Measurements from ENCODE around the gene LRP1B. TPM values are rescaled to one million over a fixed set of nuclear protein-coding genes. Genes with fewer than 3 reads are reported as not detected.

Gene LRP1B
- total RNA-seq, 4 donors from 2014 or later, result 0.42 to 0.71 (median 0.65) TPM

DNA sequence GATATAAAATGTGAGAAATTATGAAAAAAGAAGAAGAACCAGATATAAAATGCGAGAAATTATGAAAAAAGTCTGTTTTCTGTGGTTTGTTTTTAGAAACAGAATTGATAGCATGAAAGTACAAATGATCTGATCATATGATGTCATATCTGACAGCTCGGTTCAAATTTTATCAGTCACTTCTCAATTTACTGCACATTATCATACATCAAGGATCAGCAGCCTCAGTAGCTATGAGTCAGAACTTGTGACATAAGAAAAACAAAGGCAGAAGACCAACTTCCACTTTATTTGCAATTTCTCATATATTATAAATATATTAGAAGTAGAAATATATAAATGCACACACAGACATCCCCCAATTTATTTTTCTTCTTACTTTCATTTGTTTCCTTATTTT is 634.0 kb downstream of the LRP1B start:
- intact Hi-C loops (cut with DNase I), result no loop called here
- Histone ChIP-seq H3K36me3 (no peaks in the 10 kb centered on the region), H3K4me1 (no peaks in the 10 kb centered on the region), H3K27ac (replicated peaks in 1 of 4) (no peak overlapping the region), H3K4me3 (no peak overlapping the region), H3K9me3 (no peaks in the 10 kb centered on the region), H3K27me3 (no peaks in the 10 kb centered on the region)
- DNase-seq (ENCODE audit: extremely low spot score), result no peak
- TF ChIP-seq POLR2AphosphoS5 (IDR thresholded peaks at IDR 0.05) (no peak), POLR2A (IDR thresholded peaks at IDR 0.05; ENCODE audit: low read depth) (no peak), EP300 (IDR thresholded peaks at IDR 0.05) (no peak)
- TF ChIP-seq, protein P1, sequence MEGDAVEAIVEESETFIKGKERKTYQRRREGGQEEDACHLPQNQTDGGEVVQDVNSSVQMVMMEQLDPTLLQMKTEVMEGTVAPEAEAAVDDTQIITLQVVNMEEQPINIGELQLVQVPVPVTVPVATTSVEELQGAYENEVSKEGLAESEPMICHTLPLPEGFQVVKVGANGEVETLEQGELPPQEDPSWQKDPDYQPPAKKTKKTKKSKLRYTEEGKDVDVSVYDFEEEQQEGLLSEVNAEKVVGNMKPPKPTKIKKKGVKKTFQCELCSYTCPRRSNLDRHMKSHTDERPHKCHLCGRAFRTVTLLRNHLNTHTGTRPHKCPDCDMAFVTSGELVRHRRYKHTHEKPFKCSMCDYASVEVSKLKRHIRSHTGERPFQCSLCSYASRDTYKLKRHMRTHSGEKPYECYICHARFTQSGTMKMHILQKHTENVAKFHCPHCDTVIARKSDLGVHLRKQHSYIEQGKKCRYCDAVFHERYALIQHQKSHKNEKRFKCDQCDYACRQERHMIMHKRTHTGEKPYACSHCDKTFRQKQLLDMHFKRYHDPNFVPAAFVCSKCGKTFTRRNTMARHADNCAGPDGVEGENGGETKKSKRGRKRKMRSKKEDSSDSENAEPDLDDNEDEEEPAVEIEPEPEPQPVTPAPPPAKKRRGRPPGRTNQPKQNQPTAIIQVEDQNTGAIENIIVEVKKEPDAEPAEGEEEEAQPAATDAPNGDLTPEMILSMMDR (IDR thresholded peaks at IDR 0.05), result no peak
- 83% methylated on average over 2 of the region's 2 CpGs for WGBS

DNA sequence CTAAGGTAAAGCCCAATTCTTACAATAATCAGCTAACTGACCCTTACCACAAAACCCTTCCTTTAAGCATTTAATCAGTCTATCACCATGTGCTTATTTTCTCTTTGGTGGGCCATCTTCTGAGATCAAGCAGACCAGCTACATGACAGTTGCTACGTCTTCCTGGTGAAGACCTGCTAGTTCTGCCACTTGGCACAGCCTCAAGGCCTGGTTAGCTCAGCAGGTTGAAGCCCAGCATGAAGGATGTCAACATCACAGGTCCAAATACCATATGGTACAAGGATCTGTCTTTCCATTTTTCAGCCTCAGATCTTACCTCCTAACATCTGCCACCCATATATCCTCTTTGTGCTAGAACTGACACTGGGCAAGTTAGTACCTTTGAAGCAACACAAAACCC is 636.9 kb downstream of the LRP1B start:
- H3K27ac ChIP-seq (replicated peaks in 1 of 4), result no peak overlapping the region
- no peaks in the 10 kb centered on the region for H3K4me1 ChIP-seq
- DNase-seq (ENCODE audit: extremely low spot score), result no peak
- no peaks in the 10 kb centered on the region for H3K36me3 ChIP-seq
- TF ChIP-seq POLR2A (IDR thresholded peaks at IDR 0.05; ENCODE audit: low read depth), result no peak
- no peak for TF ChIP-seq POLR2AphosphoS5 (IDR thresholded peaks at IDR 0.05)
- TF ChIP-seq EP300 (IDR thresholded peaks at IDR 0.05), result no peak
- TF ChIP-seq, protein P1 (IDR thresholded peaks at IDR 0.05), result no peak
- H3K27me3 ChIP-seq, result no peaks in the 10 kb centered on the region
- 82% methylated on average over 1 of the region's 1 CpG for WGBS
- no peaks in the 10 kb centered on the region for H3K9me3 ChIP-seq
- no peak overlapping the region for H3K4me3 ChIP-seq
- intact Hi-C loops (cut with DNase I), result no loop called here

DNA sequence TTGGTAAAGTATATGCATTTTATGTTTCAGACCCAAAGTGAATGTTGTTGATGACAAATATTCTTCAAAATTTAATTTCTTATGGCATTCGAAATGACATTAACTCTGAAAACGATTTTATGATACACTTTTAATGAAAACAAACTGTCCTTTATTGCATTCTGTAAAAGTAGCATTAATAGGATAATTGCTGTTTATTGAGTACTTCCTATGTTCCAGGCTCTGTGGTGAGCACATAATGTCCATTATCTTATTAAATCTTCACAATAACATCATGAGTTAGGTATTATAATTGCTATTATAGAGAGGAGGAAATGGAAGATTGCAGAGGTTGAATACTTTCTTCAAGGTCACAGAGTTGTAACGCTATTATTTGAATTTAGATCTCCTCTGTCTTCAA is 638.0 kb downstream of the LRP1B start:
- H3K36me3 ChIP-seq, result no peaks in the 10 kb centered on the region
- WGBS, result 83% methylated on average over 3 of the region's 3 CpGs

DNA sequence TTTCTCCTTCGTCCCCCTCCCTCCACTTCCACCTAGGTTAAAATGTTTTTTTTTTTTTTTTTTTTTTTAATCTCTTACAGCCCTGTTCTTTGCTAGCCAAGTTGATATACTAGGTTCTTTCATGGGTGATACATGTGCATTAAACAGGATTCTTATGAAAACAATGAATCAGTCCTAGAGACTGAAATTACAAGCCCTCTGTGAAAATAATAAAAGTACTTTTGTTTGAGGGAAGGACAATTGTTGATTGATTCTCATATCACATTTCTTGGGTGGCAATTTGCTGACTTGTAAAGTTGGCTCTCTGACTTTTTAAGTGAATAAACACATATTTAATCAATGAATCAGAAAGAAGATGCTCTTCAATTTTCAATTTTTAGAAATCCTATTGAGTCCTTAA is 639.9 kb downstream of the LRP1B start:
- no peak overlapping the region for H3K27ac ChIP-seq (replicated peaks in 1 of 4)
- 47% methylated on average over 1 of the region's 1 CpG for WGBS
- no peaks in the 10 kb centered on the region for H3K36me3 ChIP-seq
- no peak for DNase-seq (ENCODE audit: extremely low spot score)
- no peaks in the 10 kb centered on the region for H3K9me3 ChIP-seq
- no peak overlapping the region for H3K4me3 ChIP-seq
- no peaks in the 10 kb centered on the region for H3K4me1 ChIP-seq
- intact Hi-C loops (cut with DNase I), result no loop called here
- H3K27me3 ChIP-seq, result no peaks in the 10 kb centered on the region
- TF ChIP-seq, protein P1 (IDR thresholded peaks at IDR 0.05), result no peak
- TF ChIP-seq EP300 (IDR thresholded peaks at IDR 0.05) (no peak), POLR2A (IDR thresholded peaks at IDR 0.05; ENCODE audit: low read depth) (no peak)

More for the DNA sequence above, 638.0 kb downstream of the LRP1B start:
- Histone ChIP-seq H3K27ac (replicated peaks in 1 of 4) (no peak overlapping the region), H3K9me3 (no peaks in the 10 kb centered on the region), H3K27me3 (no peaks in the 10 kb centered on the region), H3K4me1 (no peaks in the 10 kb centered on the region), H3K4me3 (no peak overlapping the region)
- TF ChIP-seq EP300 (IDR thresholded peaks at IDR 0.05) (no peak), POLR2A (IDR thresholded peaks at IDR 0.05; ENCODE audit: low read depth) (no peak), POLR2AphosphoS5 (IDR thresholded peaks at IDR 0.05) (no peak)
- TF ChIP-seq, protein P1 (IDR thresholded peaks at IDR 0.05), result no peak
- DNase-seq (ENCODE audit: extremely low spot score), result no peak
- intact Hi-C loops (cut with DNase I), result no loop called here

DNA sequence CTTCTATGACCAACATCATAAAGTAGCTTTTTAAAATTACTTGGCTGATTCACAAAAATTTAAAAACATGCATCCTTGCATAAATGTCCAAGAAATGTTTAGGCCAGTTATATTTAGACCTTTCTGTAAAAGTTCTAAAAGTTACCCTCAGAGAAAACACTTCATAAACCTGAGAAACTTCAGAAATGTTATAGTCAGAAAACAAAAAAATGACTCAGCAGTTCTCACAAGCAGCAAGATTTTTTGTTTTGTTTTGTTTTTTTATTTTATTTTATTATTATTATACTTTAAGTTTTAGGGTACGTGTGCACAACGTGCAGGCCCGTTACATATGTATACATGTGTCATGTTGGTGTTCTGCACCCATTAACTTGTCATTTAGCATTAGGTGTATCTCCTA is 648.1 kb downstream of the LRP1B start:
- TF ChIP-seq, protein P1 (IDR thresholded peaks at IDR 0.05), result no peak
- TF ChIP-seq EP300 (IDR thresholded peaks at IDR 0.05), result no peak
- intact Hi-C loops (cut with DNase I), result no loop called here
- WGBS, result 98% methylated on average over 3 of the region's 3 CpGs

More for the DNA sequence above, 648.1 kb downstream of the LRP1B start:
- H3K36me3 ChIP-seq, result no peaks in the 10 kb centered on the region
- H3K27ac ChIP-seq (replicated peaks in 1 of 4), result no peak overlapping the region
- H3K4me3 ChIP-seq, result no peak overlapping the region
- H3K4me1 ChIP-seq, result no peaks in the 10 kb centered on the region
- no peaks in the 10 kb centered on the region for H3K9me3 ChIP-seq
- H3K27me3 ChIP-seq, result no peaks in the 10 kb centered on the region
- no peak for DNase-seq (ENCODE audit: extremely low spot score)

Data from esophagus muscularis mucosa (tissue), 4 donors.